ENCODE data around the gene CCDC80. TPM values are rescaled to one million over a fixed set of nuclear protein-coding genes. Genes with fewer than 3 reads are reported as not detected.

CCDC80 gene
- polyA plus RNA-seq, 4 donors: 79.1 to 121 (median 99.6) TPM

- no peak for DNase-seq (ENCODE audit: low read depth in 4 of 4, low spot score in 2 of 4)
Measured at GRCh38 chr3:112557976-112558375, 83.0 kb downstream of the CCDC80 start.

GRCh38 chr3:112555535-112556170 is 85.3 kb downstream of the CCDC80 start:
- no peak for DNase-seq (ENCODE audit: low read depth in 4 of 4, low spot score in 2 of 4)

GRCh38 chr3:112550859-112551258 is 90.1 kb downstream of the CCDC80 start:
- no peak for DNase-seq (ENCODE audit: low read depth in 4 of 4, low spot score in 2 of 4)

Other genes with a start within 250 kb of the CCDC80 start
- under 1 TPM; 0.32 to 0.84 (median 0.57) TPM for gene BTLA, start 141.7 kb downstream of the CCDC80 start, polyA plus RNA-seq (ENCODE audit: insufficient read length in 4 of 4)
- 10 to 100 TPM; 44.7 to 59.0 (median 47.6) TPM for gene ATG3, start 79.2 kb downstream of the CCDC80 start, polyA plus RNA-seq (ENCODE audit: insufficient read length in 4 of 4)
- 10 to 100 TPM; 59.3 to 74.5 (median 67.5) TPM for gene SLC35A5, start 79.1 kb downstream of the CCDC80 start, polyA plus RNA-seq (ENCODE audit: insufficient read length in 4 of 4)
- gene CD200R1L, start 205.7 kb upstream of the CCDC80 start, polyA plus RNA-seq (ENCODE audit: insufficient read length in 4 of 4): not detected

Measured in left renal cortex interstitium (tissue), 4 donors.